Measurements from ENCODE around the gene NAPG.
"Not testable (repeated sequence)": the region's sequence is repeated elsewhere in the genome, so short reads cannot be mapped to it uniquely, and the experiment has no call there.

Gene NAPG

DNA sequence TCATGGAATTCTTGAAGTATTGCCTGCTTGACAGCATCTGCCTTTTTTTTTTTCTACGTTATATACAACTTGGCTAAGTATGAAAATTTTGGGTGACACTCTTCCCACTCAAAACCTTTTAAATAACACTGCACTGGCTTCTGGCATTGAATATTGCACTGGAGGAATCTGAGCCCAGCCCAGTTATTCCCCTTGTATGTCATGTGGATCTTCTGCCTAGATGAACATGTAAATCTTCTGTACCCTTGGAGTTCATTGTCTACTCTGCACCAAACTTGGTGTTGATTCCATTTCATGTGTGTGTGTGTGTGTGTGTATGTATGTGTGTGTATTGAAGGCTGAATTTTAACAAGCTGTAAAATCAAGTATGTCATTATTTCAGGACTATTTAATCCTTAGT, 59.4 kb downstream of the NAPG start:
- DNase-seq = no peak

DNA sequence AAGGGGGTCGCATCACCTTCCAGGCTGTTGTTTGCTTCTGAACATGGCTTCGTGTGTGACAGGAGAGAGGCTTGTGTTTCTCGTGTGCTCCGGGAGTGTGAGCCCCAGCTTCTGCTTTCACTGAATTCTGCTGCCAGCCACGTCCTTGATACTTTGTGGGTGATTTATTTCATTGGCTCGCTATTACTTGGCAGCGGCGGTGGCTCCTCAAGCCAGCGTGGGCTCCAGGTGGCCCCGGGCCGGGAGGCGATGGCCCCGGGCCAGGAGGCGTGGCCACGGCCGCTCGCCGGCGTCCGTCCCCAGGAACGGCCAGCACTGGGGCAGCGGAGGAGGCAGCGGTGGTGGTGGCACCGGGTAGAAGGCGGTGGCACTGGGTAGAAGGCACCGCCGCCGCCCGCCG, 63.1 kb downstream of the NAPG start:
- DNase-seq = no peak

DNA sequence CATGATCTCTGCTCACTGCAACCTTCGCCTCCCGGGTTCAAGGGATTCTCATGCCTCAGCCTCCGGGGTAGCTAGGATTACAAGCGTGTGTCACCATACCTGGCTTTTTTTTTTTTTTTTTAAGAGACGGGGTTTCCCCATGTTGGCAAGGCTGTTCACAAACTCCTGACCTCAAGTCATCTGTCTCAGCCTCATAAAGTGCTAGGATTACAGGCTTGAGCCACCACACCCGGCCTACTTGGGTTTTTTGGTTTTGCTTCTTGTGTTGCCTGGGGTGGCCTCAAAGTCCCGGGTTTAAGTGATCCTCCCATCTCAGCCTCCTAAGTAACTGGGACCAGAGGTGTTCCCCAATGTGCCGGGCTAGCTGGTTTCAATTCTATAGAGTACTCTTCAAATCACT, 64.6 kb downstream of the NAPG start:
- DNase-seq = no peak

DNA sequence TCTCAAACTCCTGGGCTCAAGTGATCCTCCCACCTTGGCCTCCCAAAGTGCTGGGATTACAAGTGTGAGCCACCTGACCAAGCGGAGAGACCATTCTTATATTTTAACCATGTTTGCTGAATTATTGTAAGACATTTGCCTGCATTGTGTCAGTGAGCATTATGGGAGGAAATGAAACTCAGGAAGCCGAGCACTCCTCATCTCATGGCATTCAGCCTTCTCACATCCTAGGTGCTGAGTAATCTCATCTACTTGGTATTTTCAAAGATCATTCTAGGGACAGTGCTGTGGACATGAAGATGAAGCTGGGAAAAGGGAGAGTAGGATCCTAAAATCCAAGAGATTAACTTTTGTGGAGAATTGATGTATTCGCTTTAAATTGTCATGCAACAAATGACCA, 66.1 kb downstream of the NAPG start:
- no peak for DNase-seq

DNA sequence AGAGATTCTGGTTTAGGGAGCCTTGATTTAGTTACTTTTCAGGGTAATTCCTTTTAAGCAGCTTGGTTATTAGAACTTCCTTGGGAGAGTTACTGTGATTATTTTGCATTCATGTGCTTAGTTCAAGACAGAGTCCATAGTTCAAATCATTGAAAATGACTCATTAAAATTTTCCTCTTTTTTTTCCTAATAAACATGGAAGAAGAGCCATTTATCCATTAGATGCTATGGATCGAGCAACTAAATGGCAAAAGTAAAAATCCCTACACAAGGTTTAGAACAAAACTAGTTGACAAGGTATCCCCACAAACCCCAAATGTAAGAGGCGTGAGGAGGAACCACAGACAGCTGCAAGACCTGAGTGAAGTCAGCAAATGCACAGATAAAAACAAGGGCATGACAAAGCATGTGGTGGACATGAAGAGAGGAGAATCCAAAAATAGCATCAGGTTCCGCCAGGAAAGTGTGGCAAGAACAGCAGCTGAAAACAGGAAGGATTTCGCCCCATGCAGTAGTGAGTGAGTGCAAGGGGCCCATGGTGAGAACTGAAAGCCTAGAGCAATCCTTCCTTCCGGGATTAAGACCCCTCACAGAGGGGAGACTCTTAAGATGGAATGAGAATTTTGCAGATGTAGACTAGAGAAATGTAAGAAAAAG, 67.7 kb downstream of the NAPG start:
- DNase-seq = not testable (repeated sequence)

DNA sequence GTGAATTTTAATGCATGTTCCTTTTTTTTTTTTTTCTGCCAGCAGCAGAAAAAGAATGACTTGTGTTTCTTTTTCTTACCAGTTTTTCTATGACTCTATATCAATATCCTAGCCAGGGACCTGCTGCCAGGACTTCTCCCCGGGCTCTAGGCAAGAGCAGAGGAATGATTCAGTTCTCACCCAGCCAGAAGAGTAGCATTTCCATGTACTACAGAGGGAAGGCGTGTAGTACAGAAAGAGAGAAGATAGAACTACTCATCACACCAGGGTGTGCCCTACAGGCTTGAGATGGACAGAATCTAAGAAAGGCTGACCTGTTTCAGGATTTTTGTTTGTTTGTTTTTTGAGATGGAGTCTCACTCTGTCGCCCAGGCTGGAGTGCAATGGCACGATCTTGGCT, 70.1 kb downstream of the NAPG start:
- not testable (repeated sequence) for DNase-seq

DNA sequence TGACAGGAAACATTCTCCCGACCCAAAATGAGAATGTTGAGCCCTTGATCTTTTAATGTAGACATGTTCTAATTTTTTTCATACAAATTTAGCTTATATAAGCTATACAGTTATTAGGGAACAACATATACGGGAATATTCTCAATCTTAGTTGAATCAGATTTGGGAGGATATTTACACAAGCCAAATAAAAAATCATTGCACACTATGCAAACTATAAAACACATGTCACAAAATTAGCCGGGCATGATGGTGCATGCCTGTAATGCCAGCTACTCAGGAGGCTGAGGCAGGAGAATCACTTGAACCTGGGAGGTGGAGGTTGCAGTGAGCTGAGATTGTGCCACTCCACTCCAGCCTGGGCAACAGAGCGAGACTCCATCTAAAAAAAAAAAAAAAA, 71.9 kb downstream of the NAPG start:
- not testable (repeated sequence) for DNase-seq

DNA sequence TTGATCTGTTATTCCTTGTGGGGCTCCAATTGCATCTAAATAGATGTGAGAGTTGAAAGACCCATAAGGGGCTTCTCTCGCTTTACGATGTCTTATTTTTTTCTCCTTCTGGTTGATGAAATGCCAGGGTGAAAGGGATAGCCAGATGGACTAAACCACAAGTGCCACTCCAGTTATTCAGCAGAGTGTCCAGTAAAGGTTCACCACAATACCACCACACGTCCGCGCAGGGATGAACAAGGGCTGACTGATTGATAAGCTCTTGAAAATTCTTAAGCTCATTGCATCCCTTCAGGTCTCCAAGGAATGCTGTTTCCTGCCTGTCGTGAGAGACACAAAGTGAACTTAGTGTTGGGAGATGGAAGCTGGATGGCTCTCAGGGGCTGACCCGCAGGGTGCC, 74.9 kb downstream of the NAPG start:
- not testable (repeated sequence) for DNase-seq

Data from activated CD8-positive, alpha-beta memory T cell treated with anti-CD3 and anti-CD28 coated beads for 24 hours (primary cell).